ENCODE results near the gene UBE2D4. TPM values are rescaled to one million over a fixed set of nuclear protein-coding genes. Genes with fewer than 3 reads are reported as not detected.
A peak's percentile ranks its signal among the peaks of the same experiment; 100 is the strongest.

Gene UBE2D4
- total RNA-seq, 2 experiments from 2014 or later, result 5.3 to 6.8 TPM

DNA sequence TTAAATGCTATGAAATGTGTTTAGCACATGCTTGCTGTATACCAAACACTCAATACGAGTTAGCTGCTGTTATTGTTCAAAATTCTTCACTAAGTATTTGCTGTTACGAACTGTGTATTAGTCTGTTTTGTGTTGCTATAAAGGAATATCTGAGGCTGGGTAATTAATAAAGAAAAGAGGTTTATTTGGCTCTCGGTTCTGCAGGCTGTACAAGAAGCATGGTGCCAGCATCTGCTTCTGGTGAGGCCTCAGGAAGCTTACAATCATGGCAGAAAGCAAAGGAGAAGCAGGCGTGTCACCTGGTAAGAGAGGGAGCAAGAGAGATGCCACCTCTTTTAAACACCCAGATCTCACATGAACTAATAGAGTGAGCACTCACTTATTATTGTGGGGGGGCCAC, 1.6 kb downstream of the UBE2D4 start:
- peaks cover 33% of the 10 kb centered on the region for H3K4me1 Mint-ChIP-seq
- H3K36me3 Mint-ChIP-seq (ENCODE audit: low read depth), result peaks cover 10% of the 10 kb centered on the region
- CTCF ChIA-PET, result no interaction called here
- no peaks in the 10 kb centered on the region for H3K27me3 Mint-ChIP-seq
- H3K27ac Mint-ChIP-seq, result no peak overlapping the region
- H3K4me3 Mint-ChIP-seq, result peak overlapping the region; percentile 48
- no peaks in the 10 kb centered on the region for H3K9me3 Mint-ChIP-seq
- POLR2A ChIA-PET, result no interaction called here
- no peak for DNase-seq

DNA sequence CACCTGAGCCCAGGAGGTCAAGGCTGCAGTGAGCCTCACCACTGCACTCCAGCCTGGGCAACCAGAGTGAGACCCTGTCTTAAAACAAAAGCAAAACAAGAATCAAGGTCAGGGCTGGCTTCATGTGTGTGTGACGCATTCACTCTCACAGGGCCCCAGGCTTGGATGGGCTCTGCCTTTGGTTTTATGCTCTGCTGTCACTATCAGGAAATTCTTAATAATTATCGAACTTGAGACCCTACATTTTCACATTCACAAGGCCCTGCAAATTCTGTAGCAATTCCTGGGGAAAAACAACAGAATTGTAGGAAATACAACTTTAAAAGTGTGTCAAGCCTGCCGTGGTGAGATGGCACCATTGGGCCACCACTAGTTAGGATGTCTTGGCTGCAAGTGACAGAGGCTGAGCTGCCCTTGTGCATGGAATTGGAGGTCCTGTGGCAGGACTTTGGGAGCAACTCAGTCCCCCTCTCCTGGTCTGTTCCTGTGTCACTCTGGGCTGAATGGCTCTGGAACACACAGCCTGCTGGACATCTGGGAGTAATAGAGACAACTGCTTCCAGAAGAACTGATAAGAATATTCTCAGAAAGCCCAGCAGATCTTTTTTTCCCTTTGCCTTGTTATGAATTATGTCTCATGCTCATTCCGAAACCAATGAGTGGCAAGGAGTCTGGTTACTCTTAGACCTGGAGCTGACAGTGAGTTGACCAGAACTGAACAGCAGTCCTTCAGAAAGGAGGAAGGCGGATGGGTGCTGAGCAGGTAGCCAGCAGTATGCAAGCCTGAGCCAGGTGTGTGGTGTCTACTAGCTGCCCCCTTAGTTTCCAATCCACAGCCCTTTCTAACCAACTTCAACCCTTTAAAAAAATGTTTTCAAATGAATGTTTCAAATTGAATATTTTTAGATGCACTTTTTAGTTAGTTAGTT, 3.6 kb downstream of the UBE2D4 start:
- CTCF ChIA-PET, result no interaction called here
- H3K36me3 Mint-ChIP-seq (ENCODE audit: low read depth), result peaks cover 7% of the 10 kb centered on the region

DNA sequence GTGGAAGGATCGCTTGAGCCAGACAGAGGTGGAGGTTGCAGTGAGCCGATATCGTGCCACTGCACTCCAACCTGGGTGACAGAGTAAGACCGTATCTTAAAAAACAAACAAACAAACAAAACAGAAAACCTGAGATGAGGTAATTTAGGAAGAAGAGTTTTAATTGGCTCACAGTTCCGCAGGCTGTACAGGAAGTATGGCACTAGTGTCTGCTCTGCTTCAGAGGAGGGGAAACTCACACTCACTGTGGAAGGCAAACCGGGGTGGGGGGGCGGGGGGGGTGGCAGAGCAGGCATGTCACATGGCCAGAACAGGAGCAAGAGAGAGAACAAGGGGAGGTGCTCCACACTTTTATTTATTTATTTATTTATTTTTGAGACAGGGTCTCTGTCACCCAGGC, 5.1 kb downstream of the UBE2D4 start:
- Mint-ChIP-seq H3K27ac (no peak overlapping the region), H3K4me3 (no peak overlapping the region), H3K27me3 (no peaks in the 10 kb centered on the region), H3K36me3 (ENCODE audit: low read depth) (peaks cover 4% of the 10 kb centered on the region), H3K4me1 (peaks cover 19% of the 10 kb centered on the region), H3K9me3 (no peaks in the 10 kb centered on the region)
- DNase-seq, result no peak
- CTCF ChIA-PET, result no interaction called here
- POLR2A ChIA-PET, result interaction anchor here (0.6 to 1.4 kb wide), 2 partner anchors 13 to 142 kb away, joined by 3 to 5 read pairs; no protein-coding TSS in a partner anchor

More for the DNA sequence above, 3.6 kb downstream of the UBE2D4 start:
- Mint-ChIP-seq H3K4me3 (no peak overlapping the region), H3K27ac (no peak overlapping the region), H3K9me3 (no peaks in the 10 kb centered on the region), H3K27me3 (no peaks in the 10 kb centered on the region), H3K4me1 (peaks cover 28% of the 10 kb centered on the region)
- DNase-seq, result no peak
- POLR2A ChIA-PET, result interaction anchor here (1.4 kb wide), 1 partner anchor 14 kb away, joined by 5 read pairs; no protein-coding TSS in a partner anchor

DNA sequence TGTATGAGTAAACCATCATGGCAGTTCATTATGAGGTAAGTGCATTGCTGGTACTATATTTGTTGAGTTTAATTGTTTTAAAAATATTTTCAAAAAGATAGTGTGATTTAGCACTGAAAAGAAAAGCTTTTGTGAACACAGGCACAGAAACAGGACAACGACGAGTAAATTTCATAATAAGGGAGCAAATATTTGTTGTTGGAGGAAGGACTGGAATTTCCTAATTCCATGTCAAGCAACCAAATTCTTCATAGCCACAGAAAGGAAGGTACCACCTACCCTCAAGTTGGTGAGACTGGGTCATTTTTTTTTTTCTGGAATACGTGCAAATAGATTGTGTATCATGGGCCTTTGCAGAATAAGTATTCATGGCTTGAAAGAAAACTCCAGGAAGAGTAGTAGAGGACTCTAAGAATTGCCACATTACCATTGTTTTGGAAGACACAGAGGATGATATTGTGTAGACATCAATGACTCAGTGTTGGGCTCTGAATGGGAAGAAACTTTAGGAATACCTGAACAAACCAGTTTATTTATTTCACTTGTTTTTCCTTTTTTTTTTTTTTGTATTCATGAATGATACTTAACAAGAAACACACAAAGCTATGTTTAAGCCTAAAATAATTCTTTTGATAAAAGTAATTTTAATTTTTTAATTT, 7.8 kb downstream of the UBE2D4 start:
- CTCF ChIA-PET, result no interaction called here
- Mint-ChIP-seq H3K9me3 (no peaks in the 10 kb centered on the region), H3K4me3 (no peak overlapping the region), H3K27me3 (no peaks in the 10 kb centered on the region), H3K27ac (no peak overlapping the region), H3K36me3 (ENCODE audit: low read depth) (no peaks in the 10 kb centered on the region), H3K4me1 (no peaks in the 10 kb centered on the region)
- no peak for DNase-seq
- POLR2A ChIA-PET, result interaction anchor here (0.8 to 0.9 kb wide), 2 partner anchors 8 to 20 kb away, joined by 3 to 4 read pairs; partner anchors contain the start of gene UBE2D4

- DNase-seq, result no peak
- Mint-ChIP-seq H3K4me1 (no peaks in the 10 kb centered on the region), H3K9me3 (no peaks in the 10 kb centered on the region), H3K36me3 (ENCODE audit: low read depth) (no peaks in the 10 kb centered on the region), H3K27me3 (no peaks in the 10 kb centered on the region), H3K27ac (no peak overlapping the region), H3K4me3 (no peak overlapping the region)
- ChIA-PET POLR2A (no interaction called here), CTCF (no interaction called here)
These were observed 11.2 kb downstream of the UBE2D4 start for GRCh38 chr7:43937444-43937843.

DNA sequence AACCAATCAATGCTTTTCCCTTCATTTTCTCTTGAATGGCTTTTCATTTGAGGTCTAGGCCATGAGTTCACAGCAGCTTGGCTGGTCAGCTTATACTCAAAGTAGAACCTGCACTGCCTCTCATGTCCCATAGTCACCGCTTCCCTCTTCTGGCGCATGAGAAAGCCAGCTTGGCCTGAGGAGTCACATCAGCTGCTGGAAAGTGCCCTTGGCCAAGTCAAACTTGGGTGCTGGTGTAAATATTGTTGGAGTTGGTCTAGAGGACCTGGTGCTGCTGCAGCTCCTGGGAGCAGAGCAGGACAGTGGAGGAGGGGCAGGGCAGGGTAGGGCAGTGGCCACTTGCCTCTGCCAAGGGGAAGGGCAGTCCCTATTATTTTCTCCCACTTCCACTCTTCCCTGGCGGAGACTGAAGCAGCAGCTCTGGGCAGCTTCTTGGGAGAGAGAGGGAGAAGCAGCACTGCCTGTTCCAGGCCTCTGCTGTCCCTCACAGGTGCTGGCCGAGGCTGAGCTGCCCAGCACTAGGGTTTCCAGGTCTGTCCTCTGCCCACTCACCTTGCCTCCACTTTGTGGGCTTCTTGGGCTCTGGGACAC, 12.8 kb downstream of the UBE2D4 start:
- ChIA-PET POLR2A (no interaction called here), CTCF (no interaction called here)
- Mint-ChIP-seq H3K9me3 (no peaks in the 10 kb centered on the region), H3K27me3 (no peaks in the 10 kb centered on the region), H3K36me3 (ENCODE audit: low read depth) (no peaks in the 10 kb centered on the region), H3K4me3 (no peak overlapping the region), H3K27ac (no peak overlapping the region), H3K4me1 (no peaks in the 10 kb centered on the region)
- DNase-seq, result no peak

- Mint-ChIP-seq H3K9me3 (no peaks in the 10 kb centered on the region), H3K4me3 (no peak overlapping the region), H3K27ac (no peak overlapping the region), H3K36me3 (ENCODE audit: low read depth) (peaks cover 4% of the 10 kb centered on the region), H3K4me1 (no peaks in the 10 kb centered on the region), H3K27me3 (no peaks in the 10 kb centered on the region)
- DNase-seq, result no peak
- ChIA-PET POLR2A (no interaction called here), CTCF (no interaction called here)
These were observed 16.0 kb downstream of the UBE2D4 start for GRCh38 chr7:43942250-43942649.

- DNase-seq, result no peak
- H3K36me3 Mint-ChIP-seq (ENCODE audit: low read depth), result peaks cover 6% of the 10 kb centered on the region
- H3K4me3 Mint-ChIP-seq, result no peak overlapping the region
- no peaks in the 10 kb centered on the region for H3K27me3 Mint-ChIP-seq
- no peaks in the 10 kb centered on the region for H3K9me3 Mint-ChIP-seq
- ChIA-PET CTCF (no interaction called here), POLR2A (no interaction called here)
- no peak overlapping the region for H3K27ac Mint-ChIP-seq
- no peaks in the 10 kb centered on the region for H3K4me1 Mint-ChIP-seq
These were observed 16.8 kb downstream of the UBE2D4 start for GRCh38 chr7:43942997-43943396.

GRCh38 chr7:43943417-43944187, 17.4 kb downstream of the UBE2D4 start:
- CTCF ChIA-PET, result no interaction called here
- H3K4me3 Mint-ChIP-seq, result no peak overlapping the region
- DNase-seq, result no peak
- no peaks in the 10 kb centered on the region for H3K27me3 Mint-ChIP-seq
- no peak overlapping the region for H3K27ac Mint-ChIP-seq
- POLR2A ChIA-PET, result interaction anchor here (1.4 to 1.5 kb wide), 2 partner anchors 13 to 17 kb away, joined by 4 to 5 read pairs; partner anchors contain the start of gene UBE2D4
- peaks cover 6% of the 10 kb centered on the region for H3K36me3 Mint-ChIP-seq (ENCODE audit: low read depth)
- H3K4me1 Mint-ChIP-seq, result no peaks in the 10 kb centered on the region
- H3K9me3 Mint-ChIP-seq, result no peaks in the 10 kb centered on the region

DNA sequence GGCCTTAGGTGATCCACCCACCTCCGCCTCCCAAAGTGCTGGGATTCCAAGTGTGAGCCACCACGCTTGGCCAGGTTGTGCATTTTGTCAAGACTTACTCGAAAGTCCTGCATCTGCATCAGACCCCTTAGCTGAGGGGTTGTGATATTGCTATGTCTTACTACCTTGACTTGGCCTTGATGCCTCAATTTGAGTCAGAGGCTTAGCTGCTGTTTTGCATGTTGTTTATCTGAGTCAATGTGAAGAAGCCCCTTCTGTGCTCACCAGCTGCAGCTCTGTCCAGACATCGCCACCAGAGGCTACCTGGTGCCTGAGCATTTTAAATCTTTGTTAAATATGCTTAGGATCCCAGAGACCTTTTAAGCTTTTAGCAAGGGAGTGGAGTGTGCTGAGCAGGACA, 18.1 kb downstream of the UBE2D4 start:
- CTCF ChIA-PET, result no interaction called here
- DNase-seq, result no peak
- no peaks in the 10 kb centered on the region for H3K9me3 Mint-ChIP-seq
- no peak overlapping the region for H3K4me3 Mint-ChIP-seq
- H3K27me3 Mint-ChIP-seq, result no peaks in the 10 kb centered on the region
- POLR2A ChIA-PET, result interaction anchor here (1.4 to 1.5 kb wide), 2 partner anchors 14 to 18 kb away, joined by 4 to 5 read pairs; partner anchors contain the start of gene UBE2D4
- H3K27ac Mint-ChIP-seq, result no peak overlapping the region
- H3K4me1 Mint-ChIP-seq, result no peaks in the 10 kb centered on the region
- peaks cover 6% of the 10 kb centered on the region for H3K36me3 Mint-ChIP-seq (ENCODE audit: low read depth)

DNA sequence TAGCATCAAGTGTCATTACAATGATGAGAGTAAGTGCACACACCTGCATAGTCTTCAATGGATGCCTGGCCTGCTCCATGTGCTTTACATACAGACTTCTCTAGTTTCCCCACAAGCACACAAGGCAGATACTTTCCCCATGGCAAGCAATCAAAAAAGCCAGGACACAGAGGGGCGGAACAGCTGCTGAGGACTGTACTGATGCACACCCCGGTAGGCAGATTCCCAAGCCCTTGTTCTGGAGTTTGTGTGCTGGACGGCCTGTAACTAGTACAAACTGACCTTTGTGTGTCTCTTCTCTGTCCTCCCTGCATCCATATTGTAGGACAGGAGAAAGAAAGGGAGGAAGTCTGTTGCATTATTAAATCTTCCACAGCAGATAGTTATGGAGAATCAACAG, 25.8 kb downstream of the UBE2D4 start:
- Mint-ChIP-seq H3K36me3 (ENCODE audit: low read depth) (peaks cover 3% of the 10 kb centered on the region), H3K27me3 (no peaks in the 10 kb centered on the region), H3K4me1 (peaks cover 5% of the 10 kb centered on the region), H3K27ac (no peak overlapping the region), H3K9me3 (no peaks in the 10 kb centered on the region), H3K4me3 (no peak overlapping the region)
- ChIA-PET CTCF (no interaction called here), POLR2A (no interaction called here)
- DNase-seq, result no peak

DNA sequence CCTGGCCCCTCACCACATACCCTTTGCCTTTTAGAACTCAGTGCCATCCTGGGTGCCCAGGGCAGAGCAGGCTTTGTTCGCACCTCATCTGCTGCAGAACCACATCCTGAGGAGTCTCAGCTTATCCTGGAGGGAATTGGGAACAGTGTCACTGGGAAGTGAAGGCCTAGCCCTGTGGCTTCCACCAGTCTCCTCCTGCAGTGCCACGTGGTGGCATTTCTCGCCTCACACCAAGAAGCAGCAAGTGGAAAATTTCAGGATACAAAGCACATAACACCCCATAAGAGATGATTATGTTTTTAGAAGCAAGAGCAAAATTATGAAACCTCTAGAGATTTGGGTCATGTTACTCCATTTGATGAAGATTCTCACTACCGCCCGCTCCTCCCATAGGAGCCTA, 26.8 kb downstream of the UBE2D4 start:
- H3K27ac Mint-ChIP-seq, result no peak overlapping the region
- H3K4me3 Mint-ChIP-seq, result no peak overlapping the region
- no peaks in the 10 kb centered on the region for H3K9me3 Mint-ChIP-seq
- no peaks in the 10 kb centered on the region for H3K36me3 Mint-ChIP-seq (ENCODE audit: low read depth)
- H3K4me1 Mint-ChIP-seq, result peaks cover 5% of the 10 kb centered on the region
- DNase-seq, result no peak
- POLR2A ChIA-PET, result no interaction called here
- no peaks in the 10 kb centered on the region for H3K27me3 Mint-ChIP-seq
- CTCF ChIA-PET, result interaction anchor here (1.5 kb wide), 1 partner anchor 84 kb away, joined by 5 read pairs; the partner anchor contains the start of gene MRPS24
